IPS-18a (cell line): ENCODE results near the gene FGFRL1.

Experiments
- H3K27ac ChIP-seq: one replicate; pipeline ENCODE4 v1.5.1; 2013; ENCODE audit warnings: low read length
- H3K27me3 ChIP-seq: one replicate; pipeline ENCODE4 v1.6.1; 2013; ENCODE audit warnings: mild to moderate bottlenecking, low read length; ENCODE audit not compliant: control insufficient read depth, insufficient read depth
- H3K36me3 ChIP-seq: one replicate; pipeline ENCODE4 v1.6.1; 2013; ENCODE audit warnings: low read depth, low read length; ENCODE audit not compliant: control insufficient read depth
- H3K4me1 ChIP-seq: one replicate; pipeline ENCODE4 v1.6.1; 2013; ENCODE audit warnings: low read depth, low read length; ENCODE audit not compliant: control insufficient read depth
- H3K4me3 ChIP-seq: one replicate; pipeline ENCODE4 v1.5.1; 2013; ENCODE audit warnings: low read length
- H3K9ac ChIP-seq: one replicate; pipeline ENCODE4 v1.6.1; 2013; ENCODE audit warnings: mild to moderate bottlenecking, low read length, moderate library complexity
- H3K9me3 ChIP-seq: one replicate; pipeline ENCODE4 v1.6.1; 2013; ENCODE audit warnings: low read depth, low read length; ENCODE audit not compliant: control insufficient read depth

The FGFRL1 gene

DNA sequence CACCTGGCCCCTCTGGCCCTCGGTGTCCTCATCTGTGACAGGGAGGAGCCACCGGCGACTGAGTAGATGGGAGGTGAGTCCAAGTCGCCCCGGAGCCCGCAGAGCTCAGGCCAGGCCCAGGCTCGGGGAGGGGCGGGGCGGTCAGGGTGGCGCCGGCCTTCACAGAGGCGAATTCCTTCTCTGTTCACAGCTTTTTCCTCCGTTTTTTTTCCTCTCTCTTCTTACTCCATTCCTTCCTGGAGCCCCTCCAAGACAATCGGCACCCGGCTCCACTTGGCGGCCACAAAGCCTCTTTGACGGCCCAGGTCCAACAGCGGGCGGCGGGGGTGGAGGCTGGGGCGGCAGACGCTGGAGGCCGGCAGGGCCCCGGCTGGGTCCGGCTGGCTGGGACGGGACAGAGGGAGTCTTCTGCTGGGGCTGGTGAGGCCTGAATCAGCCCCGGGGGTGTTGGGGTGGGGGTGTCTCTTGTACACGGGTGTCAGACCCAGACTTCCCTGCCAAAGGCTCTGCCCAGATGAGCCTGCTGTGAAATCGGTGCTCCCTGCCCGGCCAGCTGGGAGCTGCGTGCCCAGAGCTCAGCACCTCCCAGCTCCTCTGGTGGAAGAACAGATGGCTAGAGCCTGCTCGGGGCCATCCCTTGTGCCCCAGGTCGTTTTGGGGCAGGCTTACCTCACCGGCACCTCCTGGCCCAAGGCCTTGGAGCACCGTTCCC, 22.6 kb downstream of the FGFRL1 start:
- Histone ChIP-seq H3K9me3 (no peaks in the 10 kb centered on the region), H3K27ac (no peak overlapping the region), H3K36me3 (no peaks in the 10 kb centered on the region), H3K9ac (no peak overlapping the region), H3K4me1 (no peaks in the 10 kb centered on the region), H3K27me3 (no peaks in the 10 kb centered on the region), H3K4me3 (no peak overlapping the region)

DNA sequence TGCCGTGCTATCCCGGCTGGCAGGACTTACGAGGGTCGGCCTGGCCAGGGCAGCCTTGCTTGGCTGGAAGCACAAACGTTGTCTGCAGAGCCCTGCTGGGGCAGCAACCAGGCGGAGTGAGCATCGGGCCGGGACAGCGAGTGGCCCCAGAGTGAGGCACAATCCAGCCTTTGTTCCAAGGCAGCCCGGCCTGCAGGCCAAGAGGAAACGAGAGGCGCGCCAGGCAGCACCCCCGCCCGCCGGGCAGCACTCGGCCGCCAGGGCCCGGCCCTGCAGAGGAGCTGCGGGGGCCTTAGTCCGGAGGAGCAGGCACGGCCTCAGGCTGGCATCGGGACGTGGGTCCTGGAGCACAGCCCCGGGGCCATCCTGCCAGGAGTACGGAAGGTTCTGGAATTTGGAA, 24.1 kb downstream of the FGFRL1 start:
- Histone ChIP-seq H3K36me3 (no peaks in the 10 kb centered on the region), H3K27ac (no peak overlapping the region), H3K4me3 (no peak overlapping the region), H3K9me3 (no peaks in the 10 kb centered on the region), H3K4me1 (no peaks in the 10 kb centered on the region), H3K9ac (no peak overlapping the region), H3K27me3 (no peaks in the 10 kb centered on the region)

DNA sequence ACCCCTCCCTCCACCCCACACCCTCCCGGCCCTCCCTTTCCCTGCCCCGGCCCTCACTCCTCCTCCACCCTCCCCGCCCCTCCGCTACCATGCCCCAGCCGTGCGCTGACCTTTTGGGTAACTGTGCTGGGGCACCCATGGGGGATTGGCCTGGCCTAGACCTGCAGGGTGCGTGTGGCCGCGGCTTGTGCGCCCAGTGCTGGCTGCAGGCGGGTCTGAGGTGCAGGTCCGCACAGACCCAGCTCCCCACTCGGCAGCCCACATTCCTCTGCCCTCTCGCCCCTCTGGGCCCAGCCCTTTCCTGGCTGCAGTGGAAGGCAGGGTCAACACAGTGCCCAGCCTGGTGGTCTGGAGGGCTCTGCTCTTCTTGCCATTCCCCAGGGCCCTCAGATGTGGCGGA, 24.7 kb downstream of the FGFRL1 start:
- Histone ChIP-seq H3K4me1 (no peaks in the 10 kb centered on the region), H3K9me3 (no peaks in the 10 kb centered on the region), H3K36me3 (no peaks in the 10 kb centered on the region), H3K4me3 (no peak overlapping the region), H3K27ac (no peak overlapping the region), H3K27me3 (no peaks in the 10 kb centered on the region), H3K9ac (no peak overlapping the region)

DNA sequence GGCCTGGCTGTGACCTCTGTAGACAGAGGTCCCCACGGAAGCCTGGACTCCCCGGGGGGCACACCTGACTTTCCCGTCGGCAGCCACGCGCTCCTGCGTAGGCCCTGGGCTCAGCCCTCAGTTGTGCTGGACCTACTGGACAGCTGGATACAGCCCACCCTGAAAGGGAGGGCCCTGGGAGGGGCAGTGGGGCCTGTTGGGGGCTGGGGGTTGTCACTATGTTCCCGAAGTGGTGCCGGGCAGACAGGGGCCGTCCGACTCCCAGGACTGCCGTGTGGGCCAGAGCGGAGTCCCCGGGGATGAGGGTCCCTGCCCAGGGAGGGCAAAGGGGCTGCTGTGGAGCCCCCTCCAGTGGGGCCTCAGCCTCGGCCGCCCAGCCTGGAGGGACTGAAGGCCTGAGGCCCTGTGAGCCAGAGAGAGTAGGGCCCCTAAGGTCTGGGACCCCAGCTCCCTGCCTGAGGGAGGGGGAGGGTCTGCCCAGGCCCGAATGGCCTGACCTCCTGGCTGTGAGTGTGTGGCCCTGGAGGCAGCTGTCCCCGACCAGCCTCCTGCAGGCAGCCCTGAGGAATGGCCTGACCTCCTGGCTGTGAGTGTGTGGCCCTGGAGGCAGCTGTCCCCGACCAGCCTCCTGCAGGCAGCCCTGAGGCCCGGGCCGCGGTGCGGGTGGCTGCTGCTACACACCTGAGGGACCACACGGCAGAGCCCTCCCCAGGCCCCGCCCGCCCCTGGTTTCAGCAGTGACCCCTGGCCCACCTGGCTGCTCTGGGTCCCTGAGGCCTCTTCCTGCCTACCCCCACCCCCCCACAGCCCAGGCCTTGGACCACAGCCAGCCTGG, 25.8 kb downstream of the FGFRL1 start:
- H3K27me3 ChIP-seq = no peaks in the 10 kb centered on the region

DNA sequence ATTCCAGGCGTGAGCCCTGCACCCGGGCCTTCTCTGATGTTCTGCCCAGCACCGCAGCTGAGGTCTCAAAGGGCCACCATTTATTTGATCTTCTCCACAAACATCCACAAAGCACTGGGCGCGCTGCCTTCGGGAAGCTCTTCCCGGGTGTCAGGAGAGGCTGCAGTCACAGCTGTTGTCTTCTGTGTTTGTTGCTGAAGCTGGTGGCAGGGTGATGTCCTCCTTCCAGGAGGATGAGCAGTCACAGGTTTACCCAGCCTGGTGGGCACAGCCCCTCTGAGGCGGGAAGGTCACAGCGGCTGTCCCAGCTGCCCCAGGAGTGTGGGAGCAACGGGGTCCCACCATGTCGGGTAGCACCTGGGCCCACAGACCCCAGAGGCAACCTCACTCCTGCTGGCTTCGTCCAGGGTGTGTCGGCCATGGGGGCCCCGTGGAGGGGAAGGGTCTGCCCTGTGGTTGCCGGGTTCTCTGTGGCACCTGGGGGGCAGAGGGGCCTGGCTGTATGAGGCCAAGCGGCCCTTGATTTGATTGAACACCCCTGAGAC, 27.6 kb downstream of the FGFRL1 start:
- Histone ChIP-seq H3K4me1 (peaks cover 3% of the 10 kb centered on the region), H3K9me3 (no peaks in the 10 kb centered on the region), H3K9ac (no peak overlapping the region), H3K27ac (no peak overlapping the region), H3K4me3 (no peak overlapping the region), H3K36me3 (no peaks in the 10 kb centered on the region), H3K27me3 (peaks cover 9% of the 10 kb centered on the region)

More for the DNA sequence above, 25.8 kb downstream of the FGFRL1 start:
- Histone ChIP-seq H3K36me3 (no peaks in the 10 kb centered on the region), H3K4me1 (no peaks in the 10 kb centered on the region), H3K9ac (no peak overlapping the region), H3K9me3 (no peaks in the 10 kb centered on the region), H3K4me3 (no peak overlapping the region), H3K27ac (no peak overlapping the region)

DNA sequence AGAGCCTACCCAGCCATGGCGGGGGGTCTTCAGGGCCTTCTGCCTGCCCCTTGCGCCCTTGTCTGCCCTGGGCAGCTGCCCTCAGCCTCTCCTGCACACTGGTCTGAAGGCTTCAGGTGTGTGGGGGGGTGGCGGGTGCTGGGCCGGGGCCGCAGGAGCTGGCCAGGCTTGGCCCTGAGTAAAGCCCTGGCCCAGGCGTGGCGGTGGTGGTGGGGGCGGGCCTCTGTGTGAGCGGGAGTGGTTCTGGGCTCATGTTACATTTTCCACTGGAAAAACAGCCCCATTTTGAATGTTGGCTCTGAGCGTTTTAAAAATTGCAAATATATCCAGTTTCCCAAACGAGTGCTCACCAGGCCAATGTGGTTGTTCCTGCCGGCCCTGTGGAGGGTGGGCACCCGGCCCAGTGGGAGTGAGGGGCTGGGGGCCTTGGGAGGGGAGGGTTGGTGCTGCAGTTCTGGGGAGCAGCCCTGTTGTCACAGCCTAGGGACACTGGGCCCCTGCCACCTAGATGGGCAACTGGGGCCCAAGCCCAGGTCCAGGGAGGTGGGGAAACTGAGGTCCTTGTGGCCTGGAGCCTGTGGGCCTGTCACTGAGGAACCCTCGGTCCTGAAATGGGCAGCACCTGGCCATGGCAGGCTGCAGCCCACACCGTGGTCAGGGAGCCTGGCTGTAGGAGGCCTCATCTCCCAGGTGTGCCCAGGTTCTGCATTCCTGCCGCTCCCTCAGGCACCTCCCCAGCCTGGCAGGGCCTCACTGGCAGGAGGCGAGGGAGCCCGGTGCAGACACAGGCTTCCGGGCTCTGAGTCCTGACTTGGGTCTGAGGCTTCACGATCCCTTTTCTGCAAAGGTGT, 28.3 kb downstream of the FGFRL1 start:
- Histone ChIP-seq H3K4me1 (peaks cover 3% of the 10 kb centered on the region), H3K4me3 (no peak overlapping the region), H3K27me3 (peaks cover 16% of the 10 kb centered on the region), H3K9ac (no peak overlapping the region), H3K9me3 (no peaks in the 10 kb centered on the region), H3K27ac (no peak overlapping the region), H3K36me3 (no peaks in the 10 kb centered on the region)

DNA sequence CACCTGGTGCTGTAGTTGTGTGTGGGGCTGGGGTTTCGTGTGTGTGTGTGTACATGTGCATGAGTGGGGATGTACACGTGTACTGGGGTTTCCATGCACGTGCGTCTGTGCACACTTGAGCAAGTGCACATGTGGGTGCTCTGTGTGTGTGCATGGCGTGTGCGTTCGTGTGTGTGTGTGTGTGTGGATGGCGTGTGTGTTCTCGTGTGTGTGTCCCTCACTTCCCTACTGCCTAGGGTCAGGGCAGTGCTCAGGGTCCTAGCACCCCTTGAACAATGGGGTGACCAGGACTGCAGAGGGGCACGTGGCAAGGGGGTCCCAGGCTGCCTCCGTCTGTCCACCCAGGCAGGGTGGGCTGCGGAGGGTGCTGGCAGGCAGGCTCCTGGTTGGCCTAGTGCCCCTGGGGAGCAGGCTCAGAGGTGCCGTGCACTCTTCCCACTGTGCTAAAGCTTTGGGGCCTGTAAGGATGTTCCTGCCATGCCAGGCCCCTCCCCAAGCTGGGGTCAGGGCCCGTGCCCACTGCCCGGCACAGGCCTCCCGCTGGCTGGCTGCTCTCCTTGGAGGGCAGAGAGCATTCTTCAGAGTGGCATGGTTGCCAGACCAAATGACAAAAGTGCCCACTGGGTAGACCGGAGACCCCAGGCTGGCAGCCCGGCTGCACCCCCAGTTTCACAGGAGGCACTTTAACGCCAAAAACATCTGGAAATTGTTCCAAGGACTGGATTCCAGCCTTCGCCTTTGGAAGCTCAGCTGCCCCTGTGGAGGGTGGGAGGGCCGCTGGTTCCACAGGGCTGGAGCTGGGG, 29.1 kb downstream of the FGFRL1 start:
- no peak overlapping the region for H3K27ac ChIP-seq
- no peak overlapping the region for H3K9ac ChIP-seq

DNA sequence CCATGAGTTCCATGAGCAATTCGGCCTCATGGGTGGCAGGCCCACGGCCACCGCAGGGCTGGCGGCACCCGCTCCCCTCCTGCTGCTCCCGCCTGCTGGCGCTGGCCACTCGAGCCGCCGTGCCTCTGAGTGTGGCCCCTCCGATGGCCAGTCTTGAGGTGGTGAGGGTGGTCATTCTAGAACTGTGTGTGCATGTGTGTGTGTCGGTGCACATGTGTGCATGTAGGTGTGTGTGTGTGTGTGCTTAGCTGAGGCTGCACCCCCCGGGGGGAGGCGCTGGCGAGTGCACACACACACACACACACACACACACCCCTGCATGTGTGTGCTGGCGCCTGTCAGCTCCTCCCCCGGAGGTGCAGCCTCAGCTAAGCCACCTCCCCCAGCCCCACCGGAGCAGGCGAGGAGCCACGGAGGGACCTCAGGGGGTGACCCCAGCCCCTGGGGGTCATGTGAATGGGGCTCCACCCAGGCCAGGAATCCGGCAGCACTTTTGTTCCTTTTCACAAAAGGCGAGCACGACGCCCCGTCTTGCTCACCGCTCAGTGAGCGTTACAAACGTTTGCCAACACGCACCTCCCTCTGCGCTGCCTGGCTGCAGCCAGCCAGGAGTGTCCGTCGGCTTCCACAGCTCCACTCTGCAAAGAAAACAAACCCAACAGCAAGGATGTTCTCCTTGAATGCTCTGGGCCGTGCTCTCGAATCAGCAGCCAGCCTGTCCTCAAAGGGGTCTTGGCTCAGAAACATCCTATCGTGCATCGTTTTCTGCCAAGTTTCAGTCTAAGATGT, 29.9 kb downstream of the FGFRL1 start:
- Histone ChIP-seq H3K27ac (no peak overlapping the region), H3K4me3 (no peak overlapping the region)

More for the DNA sequence above, 29.1 kb downstream of the FGFRL1 start:
- Histone ChIP-seq H3K4me3 (no peak overlapping the region), H3K27me3 (peaks cover 24% of the 10 kb centered on the region), H3K36me3 (no peaks in the 10 kb centered on the region), H3K4me1 (peaks cover 3% of the 10 kb centered on the region), H3K9me3 (no peaks in the 10 kb centered on the region)

DNA sequence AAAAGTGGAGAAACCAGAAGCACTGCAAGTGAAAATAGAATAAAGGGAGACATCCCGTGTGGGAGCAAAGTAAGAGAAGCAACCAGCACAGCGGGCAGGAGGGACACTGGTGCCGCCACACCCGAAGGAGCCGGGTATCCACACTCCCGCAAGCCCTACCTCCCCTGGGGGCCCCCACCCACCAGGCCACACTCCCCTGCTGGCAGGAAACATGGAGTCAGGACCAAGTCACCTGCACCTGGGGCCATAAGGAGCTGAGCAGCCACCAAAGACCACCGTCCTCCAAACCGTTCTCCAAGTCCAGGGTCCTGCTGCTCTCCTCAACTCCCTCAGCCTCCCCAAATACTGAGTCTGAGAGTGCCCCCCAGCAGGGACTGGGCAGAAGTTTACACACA, 30.5 kb downstream of the FGFRL1 start:
- Histone ChIP-seq H3K9me3 (no peaks in the 10 kb centered on the region), H3K36me3 (no peaks in the 10 kb centered on the region), H3K9ac (no peak overlapping the region), H3K27ac (no peak overlapping the region), H3K4me3 (no peak overlapping the region), H3K4me1 (peaks cover 3% of the 10 kb centered on the region), H3K27me3 (peaks cover 35% of the 10 kb centered on the region)

More for the DNA sequence above, 29.9 kb downstream of the FGFRL1 start:
- H3K36me3 ChIP-seq = no peaks in the 10 kb centered on the region
- H3K9me3 ChIP-seq = no peaks in the 10 kb centered on the region
- no peak overlapping the region for H3K9ac ChIP-seq
- peaks cover 3% of the 10 kb centered on the region for H3K4me1 ChIP-seq
- peaks cover 29% of the 10 kb centered on the region for H3K27me3 ChIP-seq

DNA sequence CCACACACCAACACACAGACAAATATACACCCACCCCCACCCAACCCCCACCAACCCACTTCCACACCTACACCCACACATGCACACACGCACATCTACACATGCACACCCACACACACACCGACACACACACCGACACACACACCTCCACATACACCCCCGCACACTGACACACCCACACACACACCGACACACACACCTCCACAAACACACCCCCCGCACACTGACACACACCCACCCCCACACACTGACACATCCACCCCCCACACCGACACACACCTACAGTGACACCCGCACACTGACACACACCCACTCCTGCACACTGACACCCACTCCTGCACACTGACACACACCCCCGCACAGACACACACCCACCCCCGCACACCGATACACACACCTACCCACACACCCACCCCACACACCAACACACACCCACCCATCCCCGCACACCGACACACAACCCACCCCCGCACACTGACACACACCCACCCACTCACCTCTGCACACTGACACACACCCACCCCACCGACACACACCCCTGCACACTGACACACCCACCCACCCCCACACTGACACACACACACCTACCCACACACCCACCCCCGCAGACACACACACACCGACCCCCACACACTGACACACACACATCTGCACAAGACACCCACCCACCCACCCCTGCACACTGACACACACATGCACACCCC, 31.1 kb downstream of the FGFRL1 start:
- H3K27ac ChIP-seq = no peak overlapping the region
- H3K36me3 ChIP-seq = no peaks in the 10 kb centered on the region
- H3K9ac ChIP-seq = no peak overlapping the region
- peaks cover 3% of the 10 kb centered on the region for H3K4me1 ChIP-seq
- H3K4me3 ChIP-seq = no peak overlapping the region
- H3K27me3 ChIP-seq = peaks cover 41% of the 10 kb centered on the region
- no peaks in the 10 kb centered on the region for H3K9me3 ChIP-seq
